GM04503 (cell line): Measurements from ENCODE around the gene USP25.

Experiments used
- DNase-seq: peaks from one replicate; pipeline ENCODE4 v3.0.0-alpha.2; 2012; ENCODE audit warnings: low read depth

The USP25 gene

DNA sequence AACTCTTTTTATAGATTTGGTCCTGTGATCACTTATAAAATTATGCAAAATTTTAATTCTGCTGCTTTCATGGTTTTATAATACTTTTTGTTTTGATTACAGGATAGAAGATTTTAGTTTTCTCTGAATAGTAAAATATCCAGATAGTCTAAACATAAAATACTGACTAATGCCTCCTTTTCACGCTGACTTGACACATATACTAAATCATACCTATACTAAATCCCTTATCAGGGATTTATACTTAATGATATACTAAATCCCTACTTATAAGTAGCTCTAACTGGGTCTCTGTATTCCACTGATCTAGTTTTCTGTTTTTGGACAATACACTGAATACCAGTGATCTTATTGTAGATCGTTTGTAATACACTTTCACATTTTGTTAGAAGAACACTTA is 128.0 kb downstream of the USP25 start:
- DNase-seq, result no peak

DNA sequence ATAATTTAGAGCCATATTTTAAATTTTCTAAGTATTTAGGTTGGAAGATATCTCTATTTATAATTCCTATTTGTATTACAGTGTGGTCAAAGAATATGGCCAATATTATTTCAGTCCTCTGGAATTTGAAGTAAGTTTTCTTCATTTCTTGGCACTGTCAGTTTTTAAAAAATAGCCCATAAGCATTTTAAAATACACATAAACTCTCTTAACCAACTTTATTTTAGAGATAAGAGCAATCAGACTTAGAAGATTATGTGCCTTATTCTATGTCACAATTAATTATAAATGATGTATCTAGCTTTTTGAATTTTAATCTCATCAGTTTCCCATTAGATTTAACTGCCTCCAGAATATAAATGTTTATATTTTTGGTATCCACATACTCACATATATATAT is 130.8 kb downstream of the USP25 start:
- DNase-seq, result no peak

DNA sequence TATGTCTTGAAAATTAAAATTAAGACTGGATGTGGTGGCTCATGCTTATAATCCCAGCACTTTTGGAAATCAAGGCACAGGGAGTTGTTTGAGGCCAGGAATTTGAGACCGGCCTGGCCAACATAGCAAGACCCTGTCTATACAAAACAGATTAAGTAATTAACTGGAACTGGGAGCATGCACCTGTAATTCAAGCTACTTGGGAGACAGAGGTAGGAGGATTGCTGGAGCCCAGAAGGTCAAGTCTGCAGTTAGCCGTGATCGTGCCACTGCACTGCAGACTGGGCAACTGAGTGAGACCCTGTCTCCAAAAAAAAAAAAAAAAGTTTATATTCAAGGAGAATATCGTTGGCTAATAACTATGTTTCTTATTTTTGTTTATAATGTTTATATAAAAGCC is 139.2 kb downstream of the USP25 start:
- DNase-seq, result no peak

DNA sequence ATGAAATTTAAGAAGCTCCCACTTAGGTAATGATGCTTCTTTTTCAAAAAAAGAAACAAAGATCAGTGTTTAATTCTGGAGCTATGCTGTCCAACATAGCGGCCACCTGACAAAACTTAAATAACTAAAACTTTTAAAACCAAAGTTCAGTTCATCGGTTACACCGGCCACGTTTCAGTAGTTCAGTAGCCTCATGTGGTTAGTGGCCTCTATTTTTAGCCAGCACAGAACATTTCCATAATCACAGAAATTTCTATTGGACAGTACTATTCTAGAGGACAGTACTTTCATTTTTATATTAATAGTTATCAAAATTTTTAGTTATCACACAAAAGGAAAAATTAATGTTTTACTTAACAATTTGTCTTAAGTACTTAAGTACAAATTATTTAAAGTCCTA is 141.0 kb downstream of the USP25 start:
- DNase-seq, result no peak

DNA sequence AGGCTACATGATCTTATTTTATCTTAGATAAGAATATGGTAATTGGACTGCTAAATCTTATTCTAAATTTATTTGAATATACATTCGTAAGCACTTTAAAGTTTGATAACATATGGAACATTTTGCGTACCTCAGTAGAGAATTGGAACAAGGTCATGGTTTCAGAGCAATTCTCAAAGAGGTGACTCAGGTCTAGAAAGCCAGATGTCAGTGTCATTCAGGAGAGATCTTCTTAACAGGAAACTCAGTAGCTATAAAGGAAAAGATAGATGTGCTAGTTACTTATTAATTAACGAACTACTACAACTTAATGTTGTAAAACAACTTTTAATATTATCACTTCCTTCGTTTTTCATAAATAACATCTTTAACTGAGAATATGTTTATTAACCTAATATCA is 142.5 kb downstream of the USP25 start:
- DNase-seq, result no peak

DNA sequence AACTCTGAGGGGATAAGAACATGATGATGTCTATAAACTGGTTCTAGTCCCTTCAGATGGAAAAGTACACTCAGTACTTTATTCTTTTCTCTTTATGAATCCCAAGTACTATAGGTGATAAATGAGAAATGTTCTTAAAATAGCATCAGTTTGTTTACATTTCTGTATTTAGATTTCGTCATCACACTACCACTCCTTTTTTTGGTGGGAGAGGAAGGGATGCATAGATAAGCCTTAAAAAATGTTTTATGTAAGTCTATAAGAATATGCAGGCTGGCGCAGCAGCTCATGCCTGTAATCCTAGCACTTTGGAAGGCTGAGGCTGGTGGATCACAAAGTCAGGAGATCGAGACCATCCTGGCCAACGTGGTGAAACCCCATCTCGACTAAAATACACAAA is 144.8 kb downstream of the USP25 start:
- DNase-seq, result no peak

DNA sequence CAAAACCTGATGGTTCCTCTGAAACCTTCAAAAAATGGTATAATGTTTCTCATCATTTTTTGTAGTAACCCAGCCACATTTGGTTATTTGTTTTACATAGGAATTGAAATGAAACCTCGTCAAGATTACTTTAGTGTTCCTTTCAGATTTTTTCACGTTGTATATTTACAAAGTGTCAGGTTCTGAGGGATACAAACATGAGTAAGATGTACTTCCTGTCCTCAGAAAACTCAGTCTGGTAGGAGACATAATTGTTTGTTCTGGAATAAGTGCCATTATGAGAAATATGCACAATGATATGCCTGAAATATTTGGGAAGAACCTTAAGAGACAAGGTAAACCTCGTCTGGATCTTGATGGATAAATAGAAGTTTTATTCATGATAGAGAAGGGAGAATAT is 145.5 kb downstream of the USP25 start:
- no peak for DNase-seq

DNA sequence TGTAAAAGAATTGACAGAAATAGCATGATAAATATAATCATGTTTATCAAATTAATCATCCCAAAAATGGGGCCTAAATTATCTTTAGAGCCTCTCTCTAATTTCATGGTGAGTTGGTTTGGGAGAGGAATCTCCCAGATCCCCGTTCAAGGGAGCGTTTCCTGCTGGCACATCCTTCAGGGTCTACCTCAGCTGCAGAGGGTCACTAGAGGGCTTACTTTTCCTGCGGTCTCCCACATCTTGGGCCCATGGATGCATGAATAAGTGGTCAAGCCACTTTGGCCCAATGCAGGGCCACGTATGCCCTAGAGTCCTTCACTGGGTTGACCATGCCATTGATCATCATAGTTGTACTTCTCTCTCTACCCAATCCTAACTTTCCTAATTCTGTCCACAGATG is 164.1 kb downstream of the USP25 start:
- no peak for DNase-seq

DNA sequence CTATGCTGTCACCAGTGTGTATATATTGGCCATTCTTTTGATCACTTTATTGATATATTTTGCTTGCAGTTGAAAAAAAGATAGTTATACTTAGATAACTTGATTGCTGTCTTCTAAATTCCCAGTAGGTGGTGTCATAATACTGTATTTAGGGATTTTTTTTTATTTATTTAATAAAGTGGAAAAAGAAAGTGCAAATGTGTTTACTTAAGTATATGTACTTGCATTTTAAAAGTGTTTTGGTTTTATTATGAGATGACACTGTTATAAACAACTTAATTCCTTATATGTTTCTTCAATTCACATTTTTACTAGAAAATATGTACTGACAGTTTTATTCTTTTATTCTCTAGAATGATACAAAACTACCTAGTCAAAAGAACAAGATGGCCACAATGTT is 164.8 kb downstream of the USP25 start:
- DNase-seq, result no peak

DNA sequence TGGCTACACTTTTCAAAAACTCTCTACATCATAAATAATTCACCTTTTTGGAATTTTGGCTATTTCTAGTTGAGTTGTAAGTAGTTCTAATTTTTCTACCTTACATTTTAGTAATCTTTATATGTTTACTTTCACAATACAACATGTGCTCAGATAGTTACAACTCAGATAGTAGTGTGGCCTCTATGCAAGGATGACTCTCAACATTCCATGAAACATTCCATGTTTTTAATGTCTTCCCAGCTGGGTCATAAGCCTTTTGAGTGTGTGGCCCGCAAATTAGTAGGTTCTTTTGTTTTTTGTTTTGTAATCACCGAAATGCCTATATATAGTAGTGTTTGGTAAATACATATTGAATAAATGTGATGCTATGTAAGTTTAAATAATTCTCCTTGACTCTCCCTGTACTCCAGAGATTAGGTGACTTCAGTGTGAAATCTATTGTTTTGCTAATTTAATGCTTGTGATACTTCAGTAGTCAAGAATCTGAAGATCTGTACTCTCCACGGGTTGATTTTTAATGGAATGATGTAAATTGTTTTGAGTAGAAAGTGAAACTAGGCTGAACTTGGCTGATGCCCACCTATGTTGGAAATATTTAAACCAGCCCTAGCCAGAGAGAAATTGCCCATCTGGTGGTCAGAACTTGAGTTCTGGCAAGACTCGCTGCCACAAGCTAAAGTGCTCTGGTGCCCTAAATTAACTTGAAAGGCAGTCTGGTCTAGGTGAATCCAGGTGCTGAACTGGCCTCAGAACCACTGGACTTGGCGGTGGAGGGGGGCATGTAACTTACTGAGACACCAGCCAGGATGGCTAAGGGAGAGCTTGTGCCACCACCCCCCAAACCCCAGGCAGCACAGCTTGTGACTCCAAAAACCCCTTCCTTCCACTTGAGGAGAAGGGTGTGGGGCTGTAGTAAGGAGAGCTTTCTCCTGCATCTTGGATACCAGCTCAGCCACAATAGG is 165.6 kb downstream of the USP25 start:
- DNase-seq, result no peak

DNA sequence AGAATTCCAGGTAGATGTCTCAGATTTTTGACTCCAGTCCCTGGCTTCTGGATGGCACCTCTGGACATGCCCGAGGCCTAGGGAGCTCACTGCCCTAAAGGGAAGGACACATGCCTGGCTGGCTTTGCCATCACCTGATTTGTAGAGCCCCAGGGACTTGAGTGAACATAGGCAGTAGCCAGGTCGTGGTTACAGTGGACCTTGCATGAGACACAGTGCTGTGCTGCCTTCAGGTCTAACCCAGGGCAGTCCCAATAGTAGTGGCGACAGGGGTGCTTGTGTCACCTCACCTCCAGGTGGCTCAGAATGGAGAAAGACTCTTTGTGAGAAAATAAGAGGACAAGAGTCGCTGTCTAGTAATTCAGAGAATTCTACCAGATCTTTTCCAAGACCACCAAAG is 166.7 kb downstream of the USP25 start:
- DNase-seq, result no peak

DNA sequence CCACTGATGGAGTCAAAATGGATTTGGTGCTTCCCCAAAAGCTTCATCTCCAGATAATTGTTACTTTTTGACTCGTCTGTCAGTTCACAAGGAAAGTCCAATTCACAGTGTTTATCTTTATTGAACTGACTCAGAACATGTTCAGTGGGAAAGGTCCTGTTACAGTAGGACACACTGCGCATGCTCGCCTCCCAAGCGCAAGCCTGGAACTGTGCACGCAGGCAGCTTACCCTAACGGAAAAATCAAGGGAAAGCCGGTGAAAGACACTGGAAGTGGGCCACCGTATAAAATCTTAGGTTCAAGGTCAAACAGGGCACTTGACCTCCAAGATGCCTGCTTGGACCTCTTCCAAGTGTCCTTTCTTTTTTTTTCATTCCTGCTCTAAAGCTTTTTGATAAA is 174.6 kb downstream of the USP25 start:
- no peak for DNase-seq

DNA sequence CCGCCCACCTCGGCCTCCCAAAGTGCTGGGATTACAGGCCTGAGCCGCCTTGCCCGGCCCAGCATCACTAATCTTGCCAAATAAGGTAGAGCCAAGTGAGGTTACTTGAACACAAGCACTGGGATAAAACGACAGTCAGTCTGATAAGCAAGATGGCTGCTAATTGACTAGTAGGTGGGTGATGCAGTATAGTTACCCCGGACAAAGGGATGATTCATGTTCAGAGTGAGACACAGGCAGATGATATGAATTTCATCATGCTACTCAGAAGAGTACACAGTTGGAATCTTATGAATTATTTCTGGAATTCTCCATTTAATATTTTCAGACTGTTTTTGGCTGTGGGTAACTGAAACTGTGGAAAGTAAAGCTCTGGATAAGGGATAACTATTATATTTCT is 178.4 kb downstream of the USP25 start:
- DNase-seq, result no peak

DNA sequence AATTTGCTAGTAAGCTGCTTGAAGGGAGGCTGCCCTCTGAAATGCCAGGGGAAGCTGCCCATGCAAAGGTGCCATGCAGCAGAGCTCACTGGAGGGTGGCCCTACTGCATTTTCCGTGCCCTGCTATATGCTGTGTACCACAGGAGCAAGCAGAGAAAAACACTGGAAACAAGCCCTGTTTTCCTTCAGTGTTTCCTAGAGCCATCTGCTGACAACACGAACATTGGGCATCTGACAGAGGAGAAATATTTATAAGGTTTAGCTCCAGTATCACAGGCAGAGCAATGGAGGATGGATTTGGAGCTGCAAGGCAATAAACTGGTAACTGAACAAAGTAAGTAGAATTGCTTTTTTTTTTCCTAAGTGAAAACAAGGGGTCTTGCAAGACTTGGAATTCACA is 198.4 kb downstream of the USP25 start:
- DNase-seq, result no peak

DNA sequence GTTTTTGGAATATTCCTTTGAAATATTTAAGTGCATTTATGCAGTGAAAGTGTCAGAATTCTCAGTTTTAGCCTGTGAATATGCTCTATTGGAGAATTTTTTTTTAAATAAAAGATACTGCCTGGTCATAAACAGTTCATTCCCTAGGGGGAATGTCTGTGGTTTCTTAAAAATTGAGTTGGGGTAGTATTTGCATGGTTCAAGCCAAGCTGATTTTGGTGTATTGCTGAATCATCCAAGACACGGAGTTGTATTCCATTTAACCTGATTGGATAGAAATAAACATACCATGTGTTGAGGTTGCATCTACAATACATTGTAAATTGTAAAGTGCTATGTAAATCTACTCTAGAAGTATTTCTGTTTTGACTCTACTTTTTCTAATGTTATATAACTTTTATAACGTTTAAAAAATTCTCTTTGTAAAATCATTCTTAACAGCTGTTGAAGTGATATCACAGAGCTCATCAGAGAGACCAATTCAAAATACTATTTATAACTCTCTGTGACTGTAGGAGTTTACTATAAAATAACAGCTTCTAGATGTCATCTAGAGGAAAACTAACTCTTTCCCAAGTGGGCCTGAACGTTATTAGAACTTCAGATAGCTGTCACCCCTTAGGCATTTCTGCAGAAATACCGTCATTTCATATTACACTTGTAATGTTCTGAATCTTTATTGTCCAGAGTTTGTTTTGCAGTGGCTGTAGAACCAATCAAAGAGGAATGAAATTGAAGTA is 199.1 kb downstream of the USP25 start:
- no peak for DNase-seq

DNA sequence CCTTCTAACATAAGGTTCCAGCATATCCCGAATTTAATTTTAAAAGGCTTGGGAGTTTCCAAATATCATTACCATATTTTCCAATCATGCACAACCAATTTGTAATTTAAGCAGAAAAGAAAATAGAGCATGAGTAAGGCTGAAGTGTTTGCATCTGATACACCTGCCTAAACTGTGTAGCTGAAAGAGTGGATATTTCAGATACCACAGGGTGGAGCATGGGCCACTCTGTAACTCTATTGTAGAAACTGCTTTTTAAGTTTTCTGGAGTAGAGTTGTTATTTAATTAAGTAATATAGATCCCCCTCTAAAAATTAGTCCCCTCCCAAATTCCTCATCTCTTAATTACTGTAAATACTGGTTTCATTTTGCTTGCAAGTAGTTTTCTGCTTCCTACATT is 199.8 kb downstream of the USP25 start:
- no peak for DNase-seq
